ENCODE results near the gene USF2. TPM values are rescaled to one million over a fixed set of nuclear protein-coding genes. Genes with fewer than 3 reads are reported as not detected.
A peak's percentile ranks its signal among the peaks of the same experiment; 100 is the strongest.

Gene USF2
- total RNA-seq, 2 donors from 2014 or later: 204 to 299 TPM

DNA sequence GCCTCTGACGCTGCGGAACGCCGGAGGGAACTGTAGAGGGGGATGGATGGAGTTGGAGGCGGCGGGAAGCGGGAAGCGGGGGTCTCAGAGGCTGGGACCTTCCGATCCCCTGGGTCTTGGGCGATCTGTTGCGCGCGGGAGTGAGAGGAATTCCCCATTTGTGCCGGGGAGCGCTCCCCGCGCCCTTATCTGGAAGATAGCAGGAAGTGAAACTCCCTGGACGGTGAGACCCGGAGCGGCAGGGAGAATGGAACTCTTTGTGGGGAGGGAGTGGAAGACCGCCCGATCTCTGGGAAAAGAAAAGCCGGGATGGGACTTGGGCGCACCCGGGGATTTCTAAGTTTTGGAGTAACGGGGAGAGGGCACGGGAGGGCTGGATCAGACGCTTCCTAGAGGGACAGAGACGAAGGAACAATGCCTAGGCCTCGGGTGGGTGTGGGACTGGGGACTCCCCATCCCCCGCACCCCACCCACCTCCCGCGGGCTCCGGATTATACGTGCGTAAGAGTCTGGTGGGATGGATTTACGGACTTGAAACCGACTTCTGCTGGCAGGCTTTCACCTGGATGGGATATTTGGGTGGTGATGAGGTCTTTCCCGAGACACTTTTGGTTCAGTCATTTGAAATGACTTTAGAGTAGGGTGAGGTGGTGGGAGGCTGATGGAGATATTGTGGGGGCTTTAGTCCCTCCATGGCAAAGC, 19.5 kb upstream of the USF2 start:
- peak overlapping the region; percentile 93 for H3K27ac Mint-ChIP-seq
- DNase-seq (no peak), ATAC-seq (no peak)
- peaks cover 2% of the 10 kb centered on the region for H3K36me3 Mint-ChIP-seq (ENCODE audit: low read depth)
- H3K9me3 ChIP-seq (ENCODE audit: control insufficient read depth, low read length, poor library complexity, severe bottlenecking): no peaks in the 10 kb centered on the region
- H3K4me3 Mint-ChIP-seq: peak overlapping the region; percentile 91
- no peaks in the 10 kb centered on the region for H3K27me3 Mint-ChIP-seq
- peaks cover 35% of the 10 kb centered on the region for H3K4me1 Mint-ChIP-seq

DNA sequence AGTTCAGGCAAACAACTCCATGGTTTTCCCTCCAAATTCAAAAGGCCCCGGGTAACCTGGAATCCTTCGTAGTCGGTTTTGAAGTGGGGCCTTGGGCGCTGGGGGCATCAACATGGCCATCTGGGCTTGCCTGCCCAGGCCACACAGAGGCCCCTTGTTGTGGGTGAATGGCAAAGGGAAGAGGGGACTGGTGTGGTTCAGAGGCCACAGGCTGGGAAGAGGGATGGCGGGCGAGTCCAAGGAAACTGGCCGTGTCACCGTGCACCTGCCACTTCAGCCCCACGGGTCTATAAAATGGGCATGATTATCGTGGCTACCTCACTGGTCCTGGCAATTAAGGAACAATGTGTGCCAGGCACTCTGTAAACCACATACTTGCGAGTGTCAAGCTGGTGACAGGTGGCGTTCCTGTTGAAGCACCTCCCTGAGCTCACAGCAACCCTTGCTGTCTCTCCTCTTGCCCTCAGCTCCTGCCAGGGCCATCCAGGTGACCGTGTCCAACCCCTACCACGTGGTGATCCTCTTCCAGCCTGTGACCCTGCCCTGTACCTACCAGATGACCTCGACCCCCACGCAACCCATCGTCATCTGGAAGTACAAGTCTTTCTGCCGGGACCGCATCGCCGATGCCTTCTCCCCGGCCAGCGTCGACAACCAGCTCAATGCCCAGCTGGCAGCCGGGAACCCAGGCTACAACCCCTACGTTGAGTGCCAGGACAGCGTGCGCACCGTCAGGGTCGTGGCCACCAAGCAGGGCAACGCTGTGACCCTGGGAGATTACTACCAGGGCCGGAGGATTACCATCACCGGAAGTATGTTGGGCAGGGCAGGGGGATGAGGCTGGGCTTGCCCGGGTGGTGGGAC, 18.7 kb upstream of the USF2 start:
- no peaks in the 10 kb centered on the region for H3K27me3 Mint-ChIP-seq
- H3K4me3 Mint-ChIP-seq: peak overlapping the region; percentile 91
- no peak for ATAC-seq
- no peaks in the 10 kb centered on the region for H3K9me3 ChIP-seq (ENCODE audit: control insufficient read depth, low read length, poor library complexity, severe bottlenecking)
- H3K27ac Mint-ChIP-seq: peak overlapping the region; percentile 6
- H3K36me3 Mint-ChIP-seq (ENCODE audit: low read depth): peaks cover 2% of the 10 kb centered on the region
- H3K4me1 Mint-ChIP-seq: peaks cover 37% of the 10 kb centered on the region
- no peak for DNase-seq

DNA sequence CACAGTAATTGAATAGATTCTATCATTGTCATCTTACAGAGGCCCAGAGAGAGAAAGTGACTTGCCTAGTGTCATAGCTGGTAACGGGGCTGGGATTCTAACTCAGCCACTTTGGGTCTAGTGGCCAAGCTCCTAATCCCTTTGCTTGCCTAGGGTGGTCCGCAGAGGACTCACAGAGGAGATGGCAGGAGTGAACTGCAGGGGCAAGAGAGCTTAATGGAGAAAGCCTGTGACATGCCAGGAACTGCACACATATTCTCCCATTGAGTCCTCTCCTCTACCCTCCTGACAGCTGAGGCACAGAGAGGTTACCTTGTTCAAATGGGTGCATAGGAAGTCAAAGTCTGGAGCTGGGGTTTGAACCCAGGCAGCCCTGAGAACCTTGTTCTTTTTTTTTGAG, 17.3 kb upstream of the USF2 start:
- DNase-seq (no peak), ATAC-seq (no peak)
- Mint-ChIP-seq H3K4me1 (peaks cover 42% of the 10 kb centered on the region), H3K36me3 (ENCODE audit: low read depth) (peaks cover 2% of the 10 kb centered on the region), H3K27ac (no peak overlapping the region), H3K4me3 (no peak overlapping the region), H3K27me3 (no peaks in the 10 kb centered on the region)
- no peaks in the 10 kb centered on the region for H3K9me3 ChIP-seq (ENCODE audit: control insufficient read depth, low read length, poor library complexity, severe bottlenecking)

DNA sequence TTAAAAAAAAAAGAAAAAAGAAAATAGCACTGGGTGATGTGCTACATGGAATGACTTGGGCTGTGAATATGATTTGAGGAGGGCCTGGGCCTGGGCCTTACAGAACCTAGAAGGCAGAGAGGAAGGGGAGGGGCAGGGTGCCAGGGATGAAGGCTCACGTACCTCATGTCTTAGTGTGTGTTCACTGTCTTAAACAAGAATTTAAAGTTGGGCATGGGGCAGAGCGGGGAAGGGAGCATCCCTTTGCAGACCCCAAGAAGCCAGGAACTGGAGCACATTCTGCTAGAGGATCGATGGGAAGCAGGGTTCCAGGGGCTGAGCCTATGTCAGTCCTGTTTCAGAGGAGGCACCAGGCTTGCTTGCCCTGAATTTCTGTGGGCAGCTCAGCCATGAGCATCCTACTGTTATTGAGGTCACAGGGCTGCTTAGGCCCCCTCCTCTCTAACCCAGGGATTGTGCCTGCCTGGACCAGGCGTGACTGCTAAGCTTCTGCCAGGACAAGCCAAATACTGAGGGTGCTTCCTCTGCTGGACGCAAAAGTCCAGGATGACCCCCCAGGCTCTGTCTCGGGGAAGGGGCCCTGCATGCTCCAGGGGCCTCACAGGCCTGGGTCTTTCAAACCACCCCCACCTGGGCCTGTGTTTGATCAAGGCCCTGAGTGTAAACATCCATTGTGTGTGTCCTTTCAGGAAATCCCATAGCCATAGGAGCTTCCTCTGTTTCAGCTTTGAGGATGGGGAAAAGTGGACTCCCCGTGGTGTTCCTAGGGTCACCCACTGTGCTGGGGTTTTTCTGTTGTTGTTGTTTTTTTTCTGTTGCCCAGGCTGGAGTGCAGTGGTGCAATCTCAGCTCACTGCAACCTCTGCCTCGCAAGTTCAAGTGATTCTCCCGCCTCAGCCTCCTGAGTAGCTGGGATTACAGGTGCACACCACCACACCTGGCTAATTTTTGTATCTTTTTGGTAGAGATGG, 15.2 kb upstream of the USF2 start:
- H3K36me3 Mint-ChIP-seq (ENCODE audit: low read depth): peaks cover 2% of the 10 kb centered on the region
- no peak for DNase-seq
- no peaks in the 10 kb centered on the region for H3K9me3 ChIP-seq (ENCODE audit: control insufficient read depth, low read length, poor library complexity, severe bottlenecking)
- H3K27me3 Mint-ChIP-seq: no peaks in the 10 kb centered on the region
- H3K27ac Mint-ChIP-seq: no peak overlapping the region
- H3K4me3 Mint-ChIP-seq: no peak overlapping the region
- ATAC-seq: no peak
- H3K4me1 Mint-ChIP-seq: peaks cover 47% of the 10 kb centered on the region

DNA sequence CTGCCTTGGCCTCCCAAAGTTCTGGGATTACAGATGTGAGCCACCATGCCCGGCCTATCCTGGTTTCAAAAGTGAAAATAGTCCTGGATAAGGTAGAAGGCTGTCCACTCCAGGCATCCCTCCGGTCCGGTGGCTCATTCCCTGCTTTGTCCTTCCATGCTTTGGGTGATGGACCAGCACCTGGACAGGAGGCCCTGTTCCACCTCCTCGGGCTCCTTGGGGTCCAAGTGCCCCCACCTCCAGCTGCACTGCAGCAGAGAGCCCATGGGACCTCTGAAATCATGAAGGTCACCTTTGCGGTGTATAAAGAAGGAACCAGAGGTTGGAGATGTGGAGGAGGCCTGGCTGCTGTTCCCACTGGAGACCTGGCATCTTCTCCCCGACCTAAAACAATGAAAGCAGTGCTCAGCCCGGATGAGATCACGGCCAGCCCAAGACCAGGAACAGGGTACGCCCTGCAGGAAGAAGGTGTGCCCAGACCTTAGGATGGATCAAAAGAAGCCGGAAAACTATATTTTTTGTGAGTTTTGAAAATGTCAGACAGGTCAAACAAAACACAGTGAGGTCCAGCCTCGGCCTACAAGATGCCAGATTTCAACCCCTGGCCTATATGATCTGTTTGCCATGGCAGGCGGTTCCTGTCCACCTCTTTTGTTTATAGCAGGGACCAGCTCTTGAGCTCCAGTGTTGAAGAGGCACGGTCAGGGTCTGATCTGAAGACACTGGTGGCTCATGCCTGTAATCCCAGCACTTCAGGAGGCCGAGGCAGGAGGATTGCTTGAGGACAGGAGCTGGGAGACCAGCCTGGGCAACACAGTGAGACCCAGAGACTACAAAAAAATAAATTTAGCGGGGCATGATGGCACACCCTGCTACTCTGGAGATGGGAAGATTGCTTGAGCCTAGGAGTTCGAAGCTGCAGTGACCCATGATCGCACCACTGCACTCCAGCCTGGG, 14.1 kb upstream of the USF2 start:
- no peak for ATAC-seq
- Mint-ChIP-seq H3K36me3 (ENCODE audit: low read depth) (peaks cover under 1% of the 10 kb centered on the region), H3K4me1 (peaks cover 40% of the 10 kb centered on the region), H3K27ac (no peak overlapping the region), H3K27me3 (no peaks in the 10 kb centered on the region), H3K4me3 (no peak overlapping the region)
- DNase-seq: no peak
- H3K9me3 ChIP-seq (ENCODE audit: control insufficient read depth, low read length, poor library complexity, severe bottlenecking): no peaks in the 10 kb centered on the region

DNA sequence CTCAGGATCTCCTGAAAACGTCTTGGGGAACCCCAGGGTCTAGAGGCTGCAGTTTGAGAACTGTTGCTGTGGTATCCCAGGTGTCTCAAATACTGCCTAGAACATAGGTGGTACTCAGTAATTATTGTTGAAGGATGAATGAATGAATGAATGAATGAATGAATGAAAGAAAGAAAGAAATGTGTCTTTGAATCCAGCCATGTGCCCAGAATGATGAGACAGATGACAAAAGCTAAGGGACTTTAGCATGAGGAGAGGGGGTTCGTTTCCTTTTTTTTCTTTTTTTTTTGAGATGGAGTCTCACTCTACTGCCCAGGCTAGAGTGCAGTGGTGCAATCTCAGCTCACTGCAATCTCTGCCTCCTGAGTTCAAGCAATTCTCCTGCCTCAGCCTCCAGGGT, 12.2 kb upstream of the USF2 start:
- ATAC-seq (no peak), DNase-seq (no peak)
- H3K4me1 Mint-ChIP-seq: peaks cover 25% of the 10 kb centered on the region
- H3K27ac Mint-ChIP-seq: peak overlapping the region; percentile 53
- no peaks in the 10 kb centered on the region for H3K27me3 Mint-ChIP-seq
- H3K9me3 ChIP-seq (ENCODE audit: control insufficient read depth, low read length, poor library complexity, severe bottlenecking): no peaks in the 10 kb centered on the region
- H3K4me3 Mint-ChIP-seq: no peak overlapping the region
- no peaks in the 10 kb centered on the region for H3K36me3 Mint-ChIP-seq (ENCODE audit: low read depth)

DNA sequence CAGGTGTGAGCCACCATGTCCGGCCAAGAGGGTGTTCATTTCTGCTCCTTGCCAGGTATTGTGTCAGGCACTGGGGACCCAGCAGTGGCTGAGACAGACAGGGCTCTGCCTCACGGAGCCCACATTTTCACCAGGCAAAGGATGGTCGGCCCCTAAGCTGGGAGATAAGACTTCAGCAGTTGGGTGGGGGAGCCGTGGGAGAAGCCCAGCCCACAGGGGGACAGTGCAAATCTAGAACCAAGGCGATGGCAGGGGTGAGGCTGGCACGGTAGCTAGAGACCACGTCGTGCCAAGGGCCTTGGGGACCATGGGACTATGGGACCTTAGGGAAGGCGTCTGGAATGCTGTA, 11.7 kb upstream of the USF2 start:
- Mint-ChIP-seq H3K4me3 (no peak overlapping the region), H3K36me3 (ENCODE audit: low read depth) (no peaks in the 10 kb centered on the region), H3K4me1 (peaks cover 24% of the 10 kb centered on the region), H3K27me3 (no peaks in the 10 kb centered on the region), H3K27ac (peak overlapping the region; percentile 53)
- H3K9me3 ChIP-seq (ENCODE audit: control insufficient read depth, low read length, poor library complexity, severe bottlenecking): no peaks in the 10 kb centered on the region
- no peak for ATAC-seq
- no peak for DNase-seq

DNA sequence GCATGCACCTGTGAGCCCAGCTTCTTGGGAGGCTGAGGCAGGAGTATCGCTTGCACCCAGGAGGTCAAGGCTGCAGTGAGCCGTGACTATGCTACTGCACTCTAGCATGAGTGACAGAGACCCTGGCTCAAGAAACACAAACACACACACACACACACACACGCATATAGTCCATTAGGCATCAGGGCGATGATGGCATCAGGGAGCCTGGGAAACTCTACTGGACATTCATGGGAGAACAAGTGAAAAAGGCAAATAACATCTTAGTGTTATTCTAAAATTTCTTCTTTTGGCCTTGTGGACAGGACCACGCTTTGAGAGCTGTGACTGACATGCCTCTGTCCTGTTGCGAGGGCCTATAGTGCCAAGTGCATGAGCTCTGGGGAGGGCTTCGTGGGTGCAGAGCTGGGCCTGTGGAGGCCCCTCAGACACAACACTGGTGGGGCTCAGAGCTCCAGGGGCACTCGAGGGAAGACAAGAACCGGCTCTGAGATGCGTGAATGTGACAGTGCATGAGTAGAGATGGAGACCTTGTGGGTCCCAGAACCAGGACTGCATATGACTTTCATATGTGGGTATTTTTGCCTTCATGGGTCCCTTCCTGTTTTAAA, 8.0 kb upstream of the USF2 start:
- H3K9me3 ChIP-seq (ENCODE audit: control insufficient read depth, low read length, poor library complexity, severe bottlenecking): no peaks in the 10 kb centered on the region
- no peak overlapping the region for H3K4me3 Mint-ChIP-seq
- ATAC-seq: no peak
- H3K27me3 Mint-ChIP-seq: no peaks in the 10 kb centered on the region
- H3K36me3 Mint-ChIP-seq (ENCODE audit: low read depth): no peaks in the 10 kb centered on the region
- peak in 1 of 3 donors; percentile 2 for DNase-seq
- no peak overlapping the region for H3K27ac Mint-ChIP-seq
- peaks cover 18% of the 10 kb centered on the region for H3K4me1 Mint-ChIP-seq

DNA sequence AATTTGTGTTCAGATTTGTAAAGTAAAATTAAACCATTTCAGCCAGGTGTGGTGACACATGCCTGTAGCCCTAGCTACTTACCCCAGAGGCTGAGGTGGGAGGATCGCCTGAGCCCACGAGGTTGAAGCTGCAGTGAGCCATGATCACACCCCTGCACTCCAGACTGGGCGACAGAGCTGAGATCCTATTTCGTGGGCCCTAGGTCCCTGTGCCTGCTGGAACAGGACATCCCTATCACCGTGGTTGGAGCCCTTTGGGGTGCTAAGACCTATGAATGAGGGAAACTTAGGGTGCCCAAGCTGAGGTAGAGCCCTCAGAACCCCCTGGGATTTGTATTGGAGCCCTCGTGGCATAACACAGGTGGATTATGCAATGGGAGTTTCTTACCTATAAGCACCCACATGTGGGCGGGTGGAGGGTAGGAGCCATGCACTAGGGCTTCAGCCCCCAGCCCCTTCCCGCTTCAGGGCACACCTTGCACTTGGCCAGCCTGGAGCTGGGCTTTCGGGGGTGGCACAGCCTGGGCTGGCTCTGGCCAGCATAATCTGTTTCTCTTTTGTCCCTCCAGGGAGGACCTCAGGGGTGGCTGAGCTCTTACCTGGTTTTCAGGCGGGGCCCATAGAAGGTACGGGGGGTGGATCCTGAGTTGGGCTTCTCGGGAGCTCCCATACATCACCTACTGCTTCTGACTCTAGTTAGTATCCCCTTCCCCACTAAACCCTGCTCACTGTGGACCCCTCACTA, 7.2 kb upstream of the USF2 start:
- Mint-ChIP-seq H3K27ac (no peak overlapping the region), H3K4me3 (peak overlapping the region; percentile 15), H3K4me1 (peaks cover 20% of the 10 kb centered on the region), H3K36me3 (ENCODE audit: low read depth) (no peaks in the 10 kb centered on the region), H3K27me3 (no peaks in the 10 kb centered on the region)
- no peaks in the 10 kb centered on the region for H3K9me3 ChIP-seq (ENCODE audit: control insufficient read depth, low read length, poor library complexity, severe bottlenecking)
- peak in 1 of 3 donors; percentile 3 for DNase-seq
- ATAC-seq: no peak

DNA sequence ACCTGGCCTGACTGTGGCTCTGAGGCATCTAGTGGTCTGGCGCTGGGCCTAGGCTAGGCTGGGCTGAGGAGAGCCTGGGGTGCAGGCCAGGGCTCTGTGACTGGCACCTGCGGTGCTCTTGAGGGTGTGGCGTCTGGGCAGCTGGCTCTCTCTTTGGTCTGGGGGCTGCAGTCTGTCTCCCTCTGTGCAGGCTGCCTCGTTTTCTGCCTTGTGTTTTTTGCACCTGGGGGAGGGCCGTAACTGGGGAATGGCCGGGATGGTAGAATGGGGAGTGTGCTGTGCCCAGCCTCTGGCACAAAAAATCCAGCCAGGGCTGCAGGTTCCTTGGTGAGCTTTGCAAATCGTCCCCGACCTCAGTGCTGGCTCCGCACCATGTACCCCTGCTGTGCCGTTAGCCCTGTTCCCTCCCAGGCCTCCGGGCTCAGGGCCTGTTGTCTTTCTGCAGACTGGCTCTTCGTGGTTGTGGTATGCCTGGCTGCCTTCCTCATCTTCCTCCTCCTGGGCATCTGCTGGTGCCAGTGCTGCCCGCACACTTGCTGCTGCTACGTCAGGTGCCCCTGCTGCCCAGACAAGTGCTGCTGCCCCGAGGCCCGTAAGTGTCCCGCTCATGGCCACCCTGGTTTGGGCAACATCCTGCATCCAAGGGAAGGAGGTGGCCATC, 6.5 kb upstream of the USF2 start:
- Mint-ChIP-seq H3K27me3 (no peaks in the 10 kb centered on the region), H3K36me3 (ENCODE audit: low read depth) (no peaks in the 10 kb centered on the region), H3K4me3 (no peak overlapping the region), H3K4me1 (peaks cover 15% of the 10 kb centered on the region), H3K27ac (peak overlapping the region; percentile 72)
- no peaks in the 10 kb centered on the region for H3K9me3 ChIP-seq (ENCODE audit: control insufficient read depth, low read length, poor library complexity, severe bottlenecking)
- DNase-seq (peak in 1 of 3 donors; percentile 1), ATAC-seq (no peak)

Measured in T-helper 17 cell (primary cell).